ENCODE results near the gene ANAPC15. TPM values are rescaled to one million over a fixed set of nuclear protein-coding genes. Genes with fewer than 3 reads are reported as not detected.

ANAPC15 gene
- polyA plus RNA-seq, 3 donors: 92.6 to 112 (median 94.8) TPM

DNA sequence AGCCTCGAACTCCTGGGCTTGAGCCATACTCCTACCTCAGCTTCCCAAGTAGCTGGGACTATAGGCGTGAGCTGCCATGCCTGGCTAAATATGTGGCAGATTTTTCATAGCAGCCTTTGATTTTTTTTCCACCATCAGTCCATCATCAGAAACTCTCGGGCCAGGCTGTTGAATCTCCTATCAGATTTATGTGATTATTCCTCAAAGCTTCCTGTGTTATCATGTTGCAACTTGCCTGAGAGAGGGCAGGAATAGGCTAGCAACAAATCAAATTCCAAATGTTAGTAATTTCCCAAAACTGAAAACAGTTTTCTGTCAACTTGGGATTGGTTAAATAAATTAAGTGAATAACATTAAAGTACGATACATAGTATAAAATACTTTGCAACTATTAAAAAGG lies 28.4 kb downstream of the ANAPC15 start:
- intact Hi-C loops (cut with micrococcal nuclease): no loop called here
- peaks cover 17% of the 10 kb centered on the region for H3K79me2 ChIP-seq (ENCODE audit: insufficient read depth, low read length)
- no peak overlapping the region for H3K27ac ChIP-seq (ENCODE audit: low read depth in 1 of 2, low read length in 2 of 2)
- H4K20me1 ChIP-seq (ENCODE audit: insufficient read depth, low read length): no peaks in the 10 kb centered on the region
- 100% methylated on average over 1 of the region's 4 CpGs for WGBS (ENCODE audit: insufficient coverage)
- Mint-ChIP-seq H3K9me3 (no peaks in the 10 kb centered on the region), H3K4me3 (no peak overlapping the region), H3K27ac (no peak overlapping the region), H3K36me3 (peaks cover 29% of the 10 kb centered on the region in 2 donors), H3K27me3 (ENCODE audit: low read depth in 3 of 3) (peaks cover 0 to under 1% (median 0%) of the 10 kb centered on the region in 3 donors), H3K4me1 (peaks cover 31% of the 10 kb centered on the region)
- no peak overlapping the region for H3K9ac ChIP-seq (ENCODE audit: insufficient read depth, low read length, poor library complexity, severe bottlenecking)
- no peak overlapping the region for H3K4me3 ChIP-seq (replicated peaks in 1 of 3; ENCODE audit: low read depth in 2 of 3, low read length in 3 of 3)
- peaks cover 13 to 37% of the 10 kb centered on the region in 2 donors for H3K36me3 ChIP-seq (replicated peaks in 1 of 2; ENCODE audit: control insufficient read depth in 1 of 2, insufficient read depth in 2 of 2, low read length in 2 of 2)
- no peak overlapping the region for H3K4me2 ChIP-seq (replicated peaks; ENCODE audit: extremely low read depth, low read length, poor library complexity, severe bottlenecking)
- TF ChIP-seq, protein P1, sequence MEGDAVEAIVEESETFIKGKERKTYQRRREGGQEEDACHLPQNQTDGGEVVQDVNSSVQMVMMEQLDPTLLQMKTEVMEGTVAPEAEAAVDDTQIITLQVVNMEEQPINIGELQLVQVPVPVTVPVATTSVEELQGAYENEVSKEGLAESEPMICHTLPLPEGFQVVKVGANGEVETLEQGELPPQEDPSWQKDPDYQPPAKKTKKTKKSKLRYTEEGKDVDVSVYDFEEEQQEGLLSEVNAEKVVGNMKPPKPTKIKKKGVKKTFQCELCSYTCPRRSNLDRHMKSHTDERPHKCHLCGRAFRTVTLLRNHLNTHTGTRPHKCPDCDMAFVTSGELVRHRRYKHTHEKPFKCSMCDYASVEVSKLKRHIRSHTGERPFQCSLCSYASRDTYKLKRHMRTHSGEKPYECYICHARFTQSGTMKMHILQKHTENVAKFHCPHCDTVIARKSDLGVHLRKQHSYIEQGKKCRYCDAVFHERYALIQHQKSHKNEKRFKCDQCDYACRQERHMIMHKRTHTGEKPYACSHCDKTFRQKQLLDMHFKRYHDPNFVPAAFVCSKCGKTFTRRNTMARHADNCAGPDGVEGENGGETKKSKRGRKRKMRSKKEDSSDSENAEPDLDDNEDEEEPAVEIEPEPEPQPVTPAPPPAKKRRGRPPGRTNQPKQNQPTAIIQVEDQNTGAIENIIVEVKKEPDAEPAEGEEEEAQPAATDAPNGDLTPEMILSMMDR (IDR thresholded peaks at IDR 0.05): no peak
- DNase-seq: no peak
- H3K27me3 ChIP-seq (ENCODE audit: control insufficient read depth in 2 of 2, insufficient read depth in 2 of 2, low read length in 2 of 2): no peaks in the 10 kb centered on the region
- no peaks in the 10 kb centered on the region for H3K9me3 ChIP-seq (replicated peaks in 1 of 2; ENCODE audit: control insufficient read depth in 1 of 2, insufficient read depth in 1 of 2, low read length in 2 of 2)
- no peak overlapping the region for H2AFZ ChIP-seq (ENCODE audit: insufficient read depth, low read depth, low read length, poor library complexity, severe bottlenecking)
- peaks cover 29 to 34% of the 10 kb centered on the region in 2 donors for H3K4me1 ChIP-seq (ENCODE audit: control insufficient read depth in 1 of 2, insufficient read depth in 2 of 2, low read length in 2 of 2)

DNA sequence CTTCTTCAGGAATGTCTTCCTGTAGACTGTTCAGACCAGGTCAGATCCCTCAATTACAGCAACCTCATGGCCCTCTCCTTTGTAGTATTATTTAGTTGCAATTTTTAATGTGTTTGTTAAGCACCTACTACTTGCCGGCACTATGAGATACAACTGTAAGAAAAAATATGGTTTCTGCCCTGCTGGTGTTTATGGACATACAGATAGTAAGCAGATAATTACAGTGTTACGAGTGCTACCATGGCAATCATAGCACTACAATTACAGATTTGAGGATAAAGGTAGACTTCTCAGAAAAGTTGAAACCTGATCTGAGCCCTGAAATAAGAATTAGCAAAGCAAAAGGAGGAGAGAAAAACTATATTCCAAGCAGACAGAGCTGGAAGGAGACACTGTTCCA lies 29.1 kb downstream of the ANAPC15 start:
- no peaks in the 10 kb centered on the region for H3K9me3 ChIP-seq (replicated peaks in 1 of 2; ENCODE audit: control insufficient read depth in 1 of 2, insufficient read depth in 1 of 2, low read length in 2 of 2)
- intact Hi-C loops (cut with micrococcal nuclease): no loop called here
- H3K4me1 Mint-ChIP-seq: peaks cover 31% of the 10 kb centered on the region
- no CpG with 5 or more reads among the region's 2 CpGs for WGBS (ENCODE audit: insufficient coverage)
- H3K36me3 ChIP-seq (replicated peaks in 1 of 2; ENCODE audit: control insufficient read depth in 1 of 2, insufficient read depth in 2 of 2, low read length in 2 of 2): peaks cover 10 to 31% of the 10 kb centered on the region in 2 donors
- DNase-seq: no peak
- H3K27ac Mint-ChIP-seq: peak overlapping the region in 3 of 7 donors; percentile 2 to 30 (median 26)
- H3K27me3 ChIP-seq (ENCODE audit: control insufficient read depth in 2 of 2, insufficient read depth in 2 of 2, low read length in 2 of 2): no peaks in the 10 kb centered on the region
- H3K27me3 Mint-ChIP-seq (ENCODE audit: low read depth in 3 of 3): no peaks in the 10 kb centered on the region
- no peak overlapping the region for H3K4me2 ChIP-seq (replicated peaks; ENCODE audit: extremely low read depth, low read length, poor library complexity, severe bottlenecking)
- peaks cover 20% of the 10 kb centered on the region for H3K79me2 ChIP-seq (ENCODE audit: insufficient read depth, low read length)
- no peak overlapping the region for H3K9ac ChIP-seq (ENCODE audit: insufficient read depth, low read length, poor library complexity, severe bottlenecking)
- H3K4me3 Mint-ChIP-seq: no peak overlapping the region
- no peak overlapping the region for H3K27ac ChIP-seq (ENCODE audit: low read depth in 1 of 2, low read length in 2 of 2)
- no peaks in the 10 kb centered on the region for H3K9me3 Mint-ChIP-seq
- no peaks in the 10 kb centered on the region for H4K20me1 ChIP-seq (ENCODE audit: insufficient read depth, low read length)
- H3K4me3 ChIP-seq (replicated peaks in 1 of 3; ENCODE audit: low read depth in 2 of 3, low read length in 3 of 3): no peak overlapping the region
- peaks cover 31 to 40% of the 10 kb centered on the region in 2 donors for H3K4me1 ChIP-seq (ENCODE audit: control insufficient read depth in 1 of 2, insufficient read depth in 2 of 2, low read length in 2 of 2)
- H3K36me3 Mint-ChIP-seq: peaks cover 23 to 24% of the 10 kb centered on the region in 2 donors
- TF ChIP-seq, protein P1 (IDR thresholded peaks at IDR 0.05): no peak
- no peak overlapping the region for H2AFZ ChIP-seq (ENCODE audit: insufficient read depth, low read depth, low read length, poor library complexity, severe bottlenecking)
